HG03095 (cell line): ENCODE measurements around the gene CFAP69.
"Not testable (repeated sequence)": the region's sequence is repeated elsewhere in the genome, so short reads cannot be mapped to it uniquely, and the experiment has no call there.

Experiments
- ATAC-seq: cut with Tn5 transposase; IDR thresholded peaks from one replicate; pipeline ENCODE4 v1.9.1; 2021; ENCODE audit warnings: moderate library complexity; ENCODE audit not compliant: unreplicated experiment

CFAP69 gene

GRCh38 chr7:90230834-90231233, 14.1 kb upstream of the CFAP69 start:
- no peak for ATAC-seq

GRCh38 chr7:90231304-90231703, 13.7 kb upstream of the CFAP69 start:
- ATAC-seq: no peak

- ATAC-seq: no peak
These were observed 12.5 kb upstream of the CFAP69 start for GRCh38 chr7:90232430-90232829.

- ATAC-seq: no peak
These were observed 11.4 kb upstream of the CFAP69 start for GRCh38 chr7:90233569-90233968.

DNA sequence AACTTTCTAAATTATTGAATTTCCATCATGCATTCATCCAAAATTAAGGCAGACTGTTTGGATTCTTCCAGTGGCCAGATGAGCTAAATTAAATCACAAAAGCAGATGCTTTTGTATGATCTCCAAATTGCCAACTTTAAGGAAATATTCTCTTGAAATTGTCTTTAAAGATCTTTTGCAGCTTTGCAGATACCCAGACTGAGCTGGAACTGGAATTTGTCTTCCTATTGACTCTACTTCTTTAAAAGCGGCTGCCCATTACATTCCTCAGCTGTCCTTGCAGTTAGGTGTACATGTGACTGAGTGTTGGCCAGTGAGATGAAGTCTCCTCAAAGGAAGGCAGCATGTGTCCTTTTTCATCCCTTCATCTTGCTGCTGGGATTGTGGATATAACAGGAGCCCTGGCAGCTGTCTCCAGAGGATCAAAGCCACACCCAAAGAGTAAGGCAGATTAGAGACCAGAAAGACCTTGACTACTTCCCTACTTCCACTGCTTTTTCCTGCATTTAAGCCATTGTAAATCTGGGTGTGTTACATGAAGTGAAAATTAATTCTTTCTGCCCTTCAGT, 8.2 kb upstream of the CFAP69 start:
- no peak for ATAC-seq

DNA sequence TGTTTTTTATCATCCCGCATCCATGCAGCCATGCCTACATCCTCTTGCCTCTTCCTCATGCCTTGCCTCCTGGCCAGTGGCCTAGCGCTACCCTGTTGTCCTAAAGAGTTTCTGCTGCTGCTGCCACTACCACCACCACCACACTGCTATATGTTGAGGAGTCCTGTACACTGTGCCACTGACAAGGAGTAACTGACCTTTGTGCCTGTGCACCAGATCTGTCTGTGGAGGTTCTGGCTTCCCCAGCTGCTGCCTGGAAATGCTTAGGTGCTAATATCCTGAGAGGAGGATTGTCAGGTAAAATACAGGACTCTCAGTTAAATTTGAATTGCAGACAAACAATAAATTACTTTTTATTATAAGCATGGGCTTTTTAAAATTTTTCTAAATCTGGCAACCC, 7.0 kb upstream of the CFAP69 start:
- no peak for ATAC-seq

DNA sequence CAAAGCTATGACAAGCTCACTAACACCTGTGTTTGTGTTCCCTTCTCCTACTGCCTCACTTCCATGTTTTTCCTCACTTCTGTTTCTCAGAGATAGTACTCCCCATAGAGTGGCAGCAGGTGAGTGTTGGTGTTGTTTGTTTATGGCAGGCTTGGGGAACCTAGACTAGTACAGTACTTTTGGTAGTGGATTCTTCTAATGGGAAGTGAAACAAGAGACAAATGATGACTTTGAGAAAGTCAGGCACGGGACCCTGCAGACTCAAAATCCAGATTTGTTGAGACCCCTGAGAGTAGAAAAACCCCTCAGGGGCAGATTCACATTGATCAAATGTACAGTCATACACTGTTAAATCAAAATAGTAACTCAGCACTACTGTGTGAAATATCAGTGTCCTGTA, 6.4 kb upstream of the CFAP69 start:
- ATAC-seq: no peak

DNA sequence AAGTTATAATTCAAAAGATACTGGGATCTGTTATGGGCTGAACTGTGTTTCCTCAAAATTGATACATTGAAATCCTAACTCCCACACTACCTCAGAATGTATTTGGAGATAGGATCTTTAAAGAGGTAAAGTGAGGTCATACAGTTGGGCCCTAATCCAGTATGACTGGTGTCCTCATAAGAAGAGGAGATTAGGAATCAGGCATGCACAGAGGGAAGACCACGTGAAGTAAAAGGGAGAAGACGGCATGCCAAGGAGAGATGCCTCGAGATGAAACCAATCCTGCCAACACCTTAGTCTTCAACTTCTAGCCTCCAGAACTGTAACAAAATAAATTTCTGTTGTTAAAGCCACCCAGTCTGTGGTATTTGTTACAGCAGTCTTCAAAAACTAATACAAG, 5.9 kb upstream of the CFAP69 start:
- no peak for ATAC-seq

DNA sequence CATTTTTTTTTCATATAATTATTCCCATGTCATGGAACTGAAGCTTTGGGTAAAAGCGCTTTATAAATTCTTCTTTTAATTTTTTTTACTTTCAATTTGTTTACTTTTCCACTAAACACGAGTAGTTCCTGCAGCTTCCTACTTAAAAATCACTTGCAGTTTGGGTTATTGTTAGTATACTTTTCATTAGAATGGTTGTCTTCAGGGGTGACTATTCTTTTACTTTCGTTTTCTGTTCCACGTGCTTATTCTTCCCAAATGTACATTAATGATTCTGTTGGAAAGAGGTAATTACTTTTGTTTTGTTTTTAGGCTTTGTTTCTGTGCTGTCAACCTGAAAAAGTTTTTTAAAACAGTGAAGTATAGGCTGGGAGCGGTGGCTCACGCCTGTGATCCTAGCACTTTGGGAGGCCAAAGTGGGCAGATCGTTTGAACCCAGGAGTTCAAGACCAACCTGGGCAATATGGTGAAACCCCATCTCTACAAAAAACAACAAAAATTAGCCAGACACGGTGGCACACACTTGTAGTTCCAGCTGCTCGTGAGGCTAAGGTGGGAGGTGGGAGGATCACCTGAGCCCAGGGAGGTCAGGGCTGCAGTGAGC, 5.2 kb upstream of the CFAP69 start:
- ATAC-seq: no peak

DNA sequence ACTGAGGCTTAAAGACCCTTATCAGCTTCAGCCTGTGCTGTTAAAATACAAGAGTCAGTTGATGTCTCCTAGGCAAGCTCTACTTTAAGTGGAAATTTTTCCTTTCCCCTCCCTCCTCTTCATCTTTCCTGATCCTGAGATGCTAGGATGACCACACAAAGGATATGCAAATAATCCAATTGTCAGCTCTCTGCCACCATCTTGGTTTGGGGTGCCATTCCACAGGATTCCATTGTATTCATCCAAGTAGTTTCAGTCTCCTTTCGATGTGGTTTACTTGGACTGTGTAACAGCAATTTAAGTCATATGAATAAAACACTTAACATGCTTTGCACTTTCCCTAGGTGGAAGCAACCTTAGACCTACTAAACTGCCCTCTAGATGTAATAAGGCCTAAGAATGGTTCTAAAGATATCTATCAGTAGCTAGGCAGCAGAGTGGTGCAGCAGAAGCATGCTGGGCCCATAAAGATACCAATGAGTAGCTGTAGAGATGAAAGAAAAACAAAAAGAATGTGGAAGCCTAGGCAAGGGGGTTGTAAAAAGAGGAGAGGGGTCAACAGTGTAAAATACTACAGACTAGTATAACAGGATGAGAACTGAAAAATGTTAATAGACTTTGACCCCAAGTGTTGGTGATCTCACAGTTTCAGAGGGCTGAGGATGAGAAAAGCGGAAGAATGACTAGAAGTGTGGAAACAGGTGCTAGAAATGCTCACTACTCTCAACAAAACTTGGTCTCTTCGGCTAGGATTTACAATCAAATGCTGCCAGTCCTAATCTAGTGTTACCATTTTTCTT, 2.4 kb upstream of the CFAP69 start:
- ATAC-seq: peak; percentile 58

DNA sequence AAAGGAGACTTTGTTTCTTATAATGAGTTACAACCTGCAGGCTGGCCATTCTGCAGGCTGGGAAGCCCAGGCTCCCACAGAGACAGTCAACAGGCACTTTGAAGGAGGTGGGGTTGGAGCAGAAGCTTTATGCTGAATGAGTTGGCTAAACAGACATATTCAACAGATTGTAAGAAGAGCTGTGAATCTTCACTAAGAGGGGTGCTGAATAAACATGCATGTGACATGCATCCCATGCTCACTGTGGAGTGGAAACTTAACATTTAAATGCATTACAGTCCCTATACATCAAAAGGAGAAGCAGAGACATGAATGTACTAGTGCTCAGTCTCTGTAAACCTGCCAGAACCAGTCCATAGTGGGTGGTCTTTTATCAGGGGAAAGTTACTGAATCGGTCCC, 1.4 kb upstream of the CFAP69 start:
- ATAC-seq: no peak

DNA sequence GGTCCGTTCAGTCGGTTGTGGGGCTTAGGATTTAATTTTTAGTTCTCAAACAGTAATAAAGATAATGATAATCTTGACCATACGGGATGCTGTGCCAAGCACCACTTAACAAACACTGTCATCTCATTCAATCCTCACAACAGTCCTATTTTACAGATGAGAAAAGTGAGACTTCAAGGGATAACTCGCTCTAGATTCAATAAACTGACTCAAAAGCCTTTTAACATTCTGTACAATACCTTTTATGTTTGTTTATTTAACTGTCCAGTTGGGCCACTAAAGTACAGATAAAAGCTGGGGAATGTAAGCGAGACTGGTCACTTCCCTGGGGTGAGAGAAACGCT, 437 bp upstream of the CFAP69 start:
- no peak for ATAC-seq

- ATAC-seq: no peak
These were observed 1.2 kb downstream of the CFAP69 start for GRCh38 chr7:90246171-90246570.

DNA sequence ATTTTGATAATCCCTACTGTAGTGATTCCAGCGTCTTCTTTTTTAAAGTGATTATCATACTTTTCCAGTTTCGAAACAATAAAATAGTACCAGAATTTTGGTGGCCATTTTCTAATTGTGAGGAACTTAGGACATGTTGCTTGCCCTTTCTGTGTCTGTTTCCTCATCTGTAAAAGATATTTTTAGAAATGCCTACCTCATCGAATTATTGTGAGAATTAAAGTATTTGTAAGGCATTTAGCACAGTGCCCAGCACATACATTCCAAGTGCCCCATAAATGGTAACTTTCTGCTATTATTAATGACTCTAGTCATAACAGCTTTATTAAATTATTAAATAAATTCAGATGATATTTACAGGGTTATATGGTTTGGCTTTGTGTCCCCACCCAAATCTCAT, 3.7 kb downstream of the CFAP69 start:
- ATAC-seq: no peak

DNA sequence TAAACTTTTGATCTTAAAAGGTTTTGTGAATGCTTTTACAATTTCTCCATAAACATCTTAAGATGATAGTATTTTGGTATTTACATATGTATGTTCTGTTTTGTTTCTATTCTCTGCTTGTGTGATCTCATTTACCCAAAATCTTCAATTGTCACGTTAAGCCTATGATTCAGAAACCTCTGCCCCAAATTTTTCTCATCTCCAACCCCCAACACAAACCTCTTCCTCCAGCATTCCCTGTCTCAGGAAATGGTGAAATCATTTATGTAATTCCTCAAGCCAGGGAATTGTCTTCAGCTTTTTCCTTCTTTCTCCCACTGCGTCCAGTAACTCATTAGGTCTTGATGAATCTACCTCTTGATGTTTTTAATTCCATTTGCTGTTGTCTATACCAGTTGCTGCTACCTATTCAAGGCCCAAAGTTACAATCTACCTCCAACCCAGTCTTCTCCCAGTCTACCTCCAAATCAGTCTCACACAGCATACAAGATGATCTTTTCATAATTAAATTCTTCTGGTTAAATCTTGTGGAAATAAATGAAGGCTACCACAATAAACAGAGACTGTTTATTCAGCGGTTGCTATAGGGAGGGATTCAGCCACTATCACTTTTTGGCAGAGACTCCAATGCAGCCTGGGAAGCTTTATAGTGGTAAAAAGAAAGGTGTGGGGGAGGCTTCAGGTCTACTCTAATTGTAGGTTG, 5.8 kb downstream of the CFAP69 start:
- no peak for ATAC-seq

- ATAC-seq: no peak
These were observed 6.3 kb downstream of the CFAP69 start for GRCh38 chr7:90251304-90251635.

DNA sequence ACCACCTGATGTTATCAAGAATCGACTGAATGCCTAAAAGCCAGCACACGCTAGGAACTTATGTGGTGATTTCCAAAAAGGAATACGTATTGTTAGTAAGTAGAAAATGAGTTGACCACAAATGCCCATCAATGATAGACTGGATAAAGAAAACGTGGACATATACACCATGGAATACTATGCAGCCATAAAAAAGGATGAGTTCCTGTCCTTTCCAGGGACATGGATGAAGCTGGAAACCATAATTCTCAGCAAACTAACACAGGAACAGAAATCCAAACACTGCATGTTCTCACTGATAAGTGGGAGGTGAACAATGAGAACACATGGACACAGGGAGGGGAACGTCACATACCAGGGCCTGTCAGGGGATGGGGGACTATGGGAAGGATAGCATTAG, 11.0 kb downstream of the CFAP69 start:
- ATAC-seq: not testable (repeated sequence)

- no peak for ATAC-seq
These were observed 11.8 kb downstream of the CFAP69 start for GRCh38 chr7:90256778-90257177.

GRCh38 chr7:90261441-90261840, 16.5 kb downstream of the CFAP69 start:
- ATAC-seq: no peak

- no peak for ATAC-seq
These were observed 17.5 kb downstream of the CFAP69 start for GRCh38 chr7:90262438-90262837.

DNA sequence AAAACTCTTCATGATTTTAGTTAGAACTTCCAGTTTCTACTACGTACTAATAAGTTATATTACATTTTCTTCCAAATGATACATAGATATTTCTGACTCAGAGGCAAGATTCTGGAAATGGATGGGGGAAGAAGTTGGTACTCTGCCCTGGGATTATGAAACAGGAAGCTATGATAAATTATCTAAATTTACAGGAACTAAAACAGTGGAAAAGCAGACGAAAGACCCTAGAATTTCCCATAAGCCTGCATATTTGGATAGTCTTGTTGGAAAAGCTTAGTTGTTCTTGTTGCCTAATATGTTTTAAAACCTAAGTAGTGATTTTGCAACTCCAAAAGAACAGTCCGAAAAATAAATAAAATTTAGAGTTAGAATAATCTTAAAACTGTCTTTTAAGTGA, 21.8 kb downstream of the CFAP69 start:
- no peak for ATAC-seq

DNA sequence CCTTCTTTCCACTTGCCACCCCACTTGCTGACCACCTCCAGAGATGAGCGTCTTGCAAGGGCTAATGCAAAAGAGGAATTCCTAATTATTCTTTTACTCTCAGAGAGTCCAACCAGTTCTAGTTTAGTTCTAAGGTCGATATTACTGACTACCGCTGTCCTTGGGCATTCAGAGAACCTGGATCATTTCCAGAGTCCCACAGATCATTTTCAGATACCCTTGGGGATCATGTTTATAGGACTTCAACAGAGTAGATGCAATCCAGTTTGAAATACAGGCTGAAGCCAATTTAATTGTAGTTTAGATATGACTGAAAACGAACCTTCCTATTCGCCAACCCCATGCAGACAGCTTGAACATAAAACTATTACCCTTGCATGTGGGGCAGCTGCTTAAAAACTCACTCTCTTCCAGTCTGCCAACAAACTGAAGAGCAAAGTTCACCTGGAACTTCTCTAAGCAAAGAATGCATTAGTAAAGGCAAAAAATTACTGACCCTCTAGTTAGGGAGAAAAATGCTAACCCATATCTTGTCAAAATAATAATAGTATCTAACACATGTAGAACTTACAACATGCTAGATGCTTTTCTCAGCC, 22.4 kb downstream of the CFAP69 start:
- no peak for ATAC-seq
